Ovary (tissue), 3 donors: ENCODE data around the gene METTL6.

Source experiments
- CTCF ChIP-seq, 3 donors: fragments of 450-650 bp in 2 of 3; fragments of 200-600 bp in 1 of 3; IDR thresholded peaks; one replicate each; pipeline versions ENCODE4 v1.5.1 to v1.8.0; 2016 to 2022; ENCODE audit warnings: antibody characterized with exemption in 3 of 3, mild to moderate bottlenecking in 1 of 3
- POLR2A ChIP-seq: fragments of 450-650 bp; IDR thresholded peaks from one replicate; pipeline ENCODE4 v1.6.1; 2017; ENCODE audit warnings: antibody characterized with exemption, mild to moderate bottlenecking, moderate library complexity
- donor health status: DM: no; HTN: no; CAD: no.

GRCh38 chr3:15439476-15439875 lies 12.1 kb upstream of the METTL6 start:
- TF ChIP-seq CTCF (IDR thresholded peaks at IDR 0.05): no peak
- TF ChIP-seq POLR2A: no peak
